Osteoblast (primary cell): ENCODE measurements around the gene HBP1. TPM values are rescaled to one million over a fixed set of nuclear protein-coding genes. Genes with fewer than 3 reads are reported as not detected.

Experiments
- DNase-seq: peaks from one replicate; pipeline ENCODE4 v3.0.0; 2011; ENCODE audit warnings: low spot score, mixed read lengths; ENCODE audit not compliant: insufficient read length; ENCODE audit errors: missing footprints
- H2AFZ ChIP-seq: 2 replicates; pipeline ENCODE4 v1.6.0; 2011; ENCODE audit warnings: mild to moderate bottlenecking, low read length
- H3K27ac ChIP-seq: 2 replicates; pipeline ENCODE4 v1.5.1; 2011; ENCODE audit warnings: mild to moderate bottlenecking, low read depth, low read length, moderate library complexity
- H3K27me3 ChIP-seq: 2 replicates; pipeline ENCODE4 v1.6.0; 2012; ENCODE audit warnings: mild to moderate bottlenecking, control low read depth, inconsistent platforms, low read length, moderate library complexity; ENCODE audit not compliant: insufficient read depth
- H3K36me3 ChIP-seq: 2 replicates; pipeline ENCODE4 v1.5.1; 2011; ENCODE audit warnings: mild to moderate bottlenecking, low read length, control low read depth, moderate library complexity; ENCODE audit not compliant: insufficient read depth
- H3K4me1 ChIP-seq: 2 replicates; pipeline ENCODE4 v1.5.1; 2011; ENCODE audit warnings: mild to moderate bottlenecking, low read length, control low read depth, moderate library complexity; ENCODE audit not compliant: insufficient read depth
- H3K4me2 ChIP-seq: 2 replicates; pipeline ENCODE4 v1.6.0; 2011; ENCODE audit warnings: mild to moderate bottlenecking, low read length; ENCODE audit not compliant: insufficient read depth
- H3K4me3 ChIP-seq: fragments of 200-600 bp; sonication (generic); 3 replicates; pipeline ENCODE4 v1.5.1; 2012; ENCODE audit warnings: mild to moderate bottlenecking, low read length, inconsistent platforms; ENCODE audit not compliant: insufficient read depth
- H3K79me2 ChIP-seq: 2 replicates; pipeline ENCODE4 v1.6.0; 2012; ENCODE audit warnings: mild to moderate bottlenecking, low read length, control low read depth, inconsistent platforms; ENCODE audit not compliant: insufficient read depth
- H3K9me3 ChIP-seq: 2 replicates; pipeline ENCODE4 v1.5.1; 2011; ENCODE audit warnings: low read depth, low read length, control low read depth
- H4K20me1 ChIP-seq: 2 replicates; pipeline ENCODE4 v1.6.0; 2012; ENCODE audit warnings: mild to moderate bottlenecking, low read length, control low read depth; ENCODE audit not compliant: insufficient read depth
- CTCF ChIP-seq: IDR thresholded peaks from 2 replicates; pipeline ENCODE4 v1.5.1; 2011; ENCODE audit warnings: mild to moderate bottlenecking, low read depth, low read length, moderate library complexity; ENCODE audit errors: extremely low read depth
- total RNA-seq: library from RNA; depleted of rRNA; stranded (reverse); fragments of >200 nt; gene quantifications from 2 replicates; pipeline ENCODE4 v1.2.3, GENCODE V29; 2012

The HBP1 gene
- total RNA-seq, 1 donor, result 175 TPM

DNA sequence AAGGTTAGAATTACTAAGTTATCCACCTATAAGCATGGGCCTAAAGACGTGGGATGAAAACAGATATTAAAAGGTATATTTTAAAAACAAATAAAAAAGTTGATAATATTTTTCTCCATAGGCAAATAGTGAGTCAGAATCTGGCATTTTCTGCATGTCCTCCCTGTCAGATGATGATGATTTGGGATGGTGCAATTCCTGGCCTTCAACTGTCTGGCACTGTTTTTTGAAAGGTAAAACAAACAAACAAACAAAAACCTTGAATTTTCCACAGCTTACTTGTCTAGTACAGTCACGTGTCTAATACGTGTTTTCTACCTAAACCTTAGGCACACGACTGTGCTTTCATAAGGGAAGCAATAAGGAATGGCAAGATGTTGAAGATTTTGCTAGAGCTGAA lies 17.4 kb downstream of the HBP1 start:
- Histone ChIP-seq H3K36me3 (peaks cover 52% of the 10 kb centered on the region), H4K20me1 (peaks cover 5% of the 10 kb centered on the region), H2AFZ (no peak overlapping the region), H3K4me2 (no peak overlapping the region), H3K27ac (no peak overlapping the region), H3K4me3 (no peak overlapping the region), H3K27me3 (no peaks in the 10 kb centered on the region), H3K9me3 (no peaks in the 10 kb centered on the region), H3K4me1 (no peaks in the 10 kb centered on the region), H3K79me2 (peaks cover 4% of the 10 kb centered on the region)
- TF ChIP-seq CTCF, result no peak
- no peak for DNase-seq

- Histone ChIP-seq H3K4me3 (no peak overlapping the region), H3K79me2 (peaks cover 4% of the 10 kb centered on the region), H3K36me3 (peaks cover 59% of the 10 kb centered on the region), H3K27me3 (no peaks in the 10 kb centered on the region), H2AFZ (no peak overlapping the region), H3K27ac (no peak overlapping the region), H3K9me3 (no peaks in the 10 kb centered on the region), H3K4me1 (no peaks in the 10 kb centered on the region), H4K20me1 (peaks cover 5% of the 10 kb centered on the region), H3K4me2 (no peak overlapping the region)
- DNase-seq, result no peak
- TF ChIP-seq CTCF, result no peak
These were observed 19.0 kb downstream of the HBP1 start for GRCh38 chr7:107187774-107188173.

- Histone ChIP-seq H3K79me2 (peaks cover 2% of the 10 kb centered on the region), H3K9me3 (no peaks in the 10 kb centered on the region), H3K4me3 (no peak overlapping the region), H2AFZ (no peak overlapping the region), H3K4me1 (no peaks in the 10 kb centered on the region), H3K27me3 (no peaks in the 10 kb centered on the region), H3K36me3 (peaks cover 61% of the 10 kb centered on the region), H3K4me2 (no peak overlapping the region), H4K20me1 (peaks cover 5% of the 10 kb centered on the region), H3K27ac (no peak overlapping the region)
- no peak for DNase-seq
- TF ChIP-seq CTCF, result no peak
These were observed 21.3 kb downstream of the HBP1 start for GRCh38 chr7:107190090-107190489.

DNA sequence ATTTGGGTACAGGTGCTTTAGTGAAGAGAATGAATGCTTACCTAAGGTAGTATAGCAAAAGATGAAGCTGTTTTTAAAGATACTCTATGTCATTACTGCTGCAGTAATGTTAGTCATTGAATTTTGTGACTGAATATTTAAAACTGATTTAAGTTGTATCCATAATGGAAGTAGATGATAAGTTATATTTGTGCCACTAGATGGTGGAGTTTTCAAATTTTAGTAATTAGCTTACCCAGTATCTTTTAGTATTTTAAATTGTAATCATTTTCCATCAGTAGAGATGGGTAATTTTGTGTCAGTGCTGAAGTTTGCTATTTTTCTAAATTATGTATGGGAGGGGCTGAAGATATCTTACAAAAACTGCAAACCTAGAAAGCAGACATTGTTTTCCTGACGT lies 25.2 kb downstream of the HBP1 start:
- Histone ChIP-seq H3K27me3 (no peaks in the 10 kb centered on the region), H3K4me2 (no peak overlapping the region), H3K4me1 (no peaks in the 10 kb centered on the region), H3K36me3 (peaks cover 53% of the 10 kb centered on the region), H3K4me3 (no peak overlapping the region), H3K79me2 (no peaks in the 10 kb centered on the region), H3K9me3 (no peaks in the 10 kb centered on the region), H4K20me1 (peaks cover 3% of the 10 kb centered on the region), H2AFZ (no peak overlapping the region), H3K27ac (no peak overlapping the region)
- TF ChIP-seq CTCF, result no peak
- DNase-seq, result no peak
